PC-9 (cell line): ENCODE measurements around the gene IFNB1. TPM values are rescaled to one million over a fixed set of nuclear protein-coding genes. Genes with fewer than 3 reads are reported as not detected.

Experiments used
- BruUV-seq: library from RNA; stranded (reverse); fragments of 400-500 nt; replicated peaks from 2 replicates; lab custom pipeline; 2021; lab: Mats Ljungman, UMichigan
- CTCF ChIA-PET: fragments of 300-600 bp; sonication (Branson Sonifier 250); formaldehyde crosslinking; loops from one replicate; lab custom pipeline; 2022; ENCODE audit warnings: antibody characterized with exemption; lab: Charles Lee
- POLR2A ChIA-PET: fragments of 300-600 bp; sonication (Branson Sonifier 250); formaldehyde crosslinking; loops from one replicate; lab custom pipeline; 2022; ENCODE audit warnings: antibody characterized with exemption; ENCODE audit not compliant: unreplicated experiment; lab: Charles Lee
- DNase-seq, 2 experiments: peaks; one replicate each; pipeline versions ENCODE4 v3.0.0 to v3.0.0-alpha.2; 2015 to 2022; ENCODE audit warnings: mixed read lengths in 1 of 2
- H2AFZ ChIP-seq: fragments of 200-600 bp; sonication (generic); 2 replicates; pipeline ENCODE4 v1.8.1; 2017; ENCODE audit warnings: antibody characterized with exemption
- H3F3A ChIP-seq: fragments of 200-600 bp; sonication (generic); 2 replicates; pipeline ENCODE4 v1.8.1; 2017; ENCODE audit warnings: antibody characterized with exemption, mild to moderate bottlenecking, low read depth; ENCODE audit not compliant: insufficient read depth
- H3K27ac ChIP-seq: fragments of 200-600 bp; sonication (generic); 2 replicates; pipeline ENCODE4 v1.6.1; 2016; ENCODE audit warnings: mixed run types
- H3K27me3 ChIP-seq: fragments of 200-600 bp; sonication (generic); 2 replicates; pipeline ENCODE4 v1.6.1; 2016; ENCODE audit warnings: low read depth, mixed run types; ENCODE audit not compliant: insufficient read depth
- H3K36me3 ChIP-seq: fragments of 200-600 bp; sonication (generic); 2 replicates; pipeline ENCODE4 v1.6.1; 2016; ENCODE audit warnings: low read depth, mixed run types
- H3K4me1 ChIP-seq: fragments of 200-600 bp; sonication (generic); replicated peaks from 2 replicates; pipeline ENCODE4 v1.6.1; 2016; ENCODE audit warnings: mixed run types; ENCODE audit not compliant: insufficient read depth
- H3K4me2 ChIP-seq: fragments of 200-600 bp; sonication (generic); 2 replicates; pipeline ENCODE4 v1.6.1; 2017; ENCODE audit warnings: mixed run types
- H3K4me3 ChIP-seq: fragments of 200-600 bp; sonication (generic); 2 replicates; pipeline ENCODE4 v1.6.1; 2016; ENCODE audit warnings: mixed run types
- H3K79me2 ChIP-seq: fragments of 200-600 bp; sonication (generic); 2 replicates; pipeline ENCODE4 v1.6.1; 2017; ENCODE audit warnings: low read depth, mixed run types
- H3K9me2 ChIP-seq: fragments of 200-600 bp; sonication (generic); 2 replicates; pipeline ENCODE4 v1.8.1; 2017; ENCODE audit warnings: mild to moderate bottlenecking; ENCODE audit not compliant: insufficient read depth
- H3K9me3 ChIP-seq: fragments of 200-600 bp; sonication (generic); 2 replicates; pipeline ENCODE4 v1.8.1; 2016; ENCODE audit warnings: low read depth; ENCODE audit not compliant: insufficient read depth
- H4K20me1 ChIP-seq: fragments of 200-600 bp; sonication (generic); 2 replicates; pipeline ENCODE4 v1.8.1; 2017; ENCODE audit not compliant: insufficient read depth
- CTCF ChIP-seq: fragments of 200-600 bp; sonication (generic); conservative IDR thresholded peaks from 2 replicates; pipeline ENCODE4 v1.6.1; 2017; ENCODE audit warnings: mixed run types, antibody characterized with exemption, mild to moderate bottlenecking, moderate library complexity
- EZH2 ChIP-seq: fragments of 200-600 bp; sonication (generic); IDR thresholded peaks from 2 replicates; pipeline ENCODE4 v1.8.0; 2017; ENCODE audit warnings: antibody characterized with exemption, low read depth
- intact Hi-C: fragments of 100-400 bp; cut with micrococcal nuclease; formaldehyde crosslinking; loops from one replicate; pipeline ENCODE4 v1.10.0; 2022; ENCODE audit not compliant: unreplicated experiment
- total RNA-seq: library from RNA; stranded (reverse); gene quantifications from 2 replicates; pipeline ENCODE4 v1.2.3, GENCODE V29; 2021

The IFNB1 gene
- total RNA-seq, 1 experiment from 2014 or later, result not detected

- Histone ChIP-seq H2AFZ (no peak overlapping the region), H3K79me2 (no peaks in the 10 kb centered on the region), H3K36me3 (no peaks in the 10 kb centered on the region), H4K20me1 (no peaks in the 10 kb centered on the region), H3K4me1 (no peaks in the 10 kb centered on the region), H3F3A (no peaks in the 10 kb centered on the region), H3K4me2 (no peak overlapping the region), H3K27ac (no peak overlapping the region), H3K27me3 (no peaks in the 10 kb centered on the region), H3K9me2 (no peaks in the 10 kb centered on the region), H3K4me3 (no peak overlapping the region), H3K9me3 (no peaks in the 10 kb centered on the region)
- no peak for TF ChIP-seq EZH2
- intact Hi-C loops, result no loop called here
- POLR2A ChIA-PET, result no interaction called here
- DNase-seq, result no peak
- no TSS peak for BruUV-seq
- CTCF ChIA-PET, result no interaction called here
Measured at GRCh38 chr9:21082671-21083070, 4.9 kb upstream of the IFNB1 start.

DNA sequence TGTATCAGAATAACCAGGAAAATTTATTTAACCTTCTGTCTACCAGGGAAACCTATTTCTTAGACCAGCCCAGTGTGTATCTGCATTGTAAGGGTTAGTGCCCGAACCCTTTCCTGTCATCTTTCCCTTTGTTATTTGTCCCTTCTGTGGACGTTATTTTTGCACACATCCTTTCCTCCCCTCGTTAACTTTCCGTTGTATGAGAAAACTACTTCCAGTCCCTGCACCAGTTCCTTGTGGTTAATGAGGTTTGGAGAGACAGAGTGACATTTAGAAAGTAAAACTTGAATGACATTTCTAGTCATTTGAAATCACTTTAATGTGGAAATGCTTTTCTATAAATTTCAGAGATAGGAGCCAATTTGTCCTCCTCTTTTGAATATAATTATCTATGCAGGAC lies 4.3 kb upstream of the IFNB1 start:
- H3K4me1 ChIP-seq, result no peaks in the 10 kb centered on the region
- POLR2A ChIA-PET, result no interaction called here
- H3K4me2 ChIP-seq, result no peak overlapping the region
- no peak overlapping the region for H2AFZ ChIP-seq
- no peaks in the 10 kb centered on the region for H3K36me3 ChIP-seq
- H3K27ac ChIP-seq, result no peak overlapping the region
- no peaks in the 10 kb centered on the region for H3F3A ChIP-seq
- no peaks in the 10 kb centered on the region for H3K9me3 ChIP-seq
- H3K27me3 ChIP-seq, result no peaks in the 10 kb centered on the region
- CTCF ChIA-PET, result no interaction called here
- no peak for DNase-seq
- H4K20me1 ChIP-seq, result no peaks in the 10 kb centered on the region
- no peaks in the 10 kb centered on the region for H3K79me2 ChIP-seq
- intact Hi-C loops, result no loop called here
- H3K9me2 ChIP-seq, result no peaks in the 10 kb centered on the region
- no peak overlapping the region for H3K4me3 ChIP-seq
- TF ChIP-seq CTCF, result no peak
- no peak for TF ChIP-seq EZH2
- BruUV-seq, result no TSS peak

GRCh38 chr9:21081451-21081850 lies 3.7 kb upstream of the IFNB1 start:
- no peaks in the 10 kb centered on the region for H4K20me1 ChIP-seq
- H3K4me3 ChIP-seq, result no peak overlapping the region
- BruUV-seq, result no TSS peak
- H3F3A ChIP-seq, result no peaks in the 10 kb centered on the region
- POLR2A ChIA-PET, result no interaction called here
- H3K36me3 ChIP-seq, result no peaks in the 10 kb centered on the region
- no peaks in the 10 kb centered on the region for H3K4me1 ChIP-seq
- CTCF ChIA-PET, result no interaction called here
- H3K4me2 ChIP-seq, result no peak overlapping the region
- TF ChIP-seq CTCF, result no peak
- TF ChIP-seq EZH2, result no peak
- H2AFZ ChIP-seq, result no peak overlapping the region
- intact Hi-C loops, result no loop called here
- H3K9me2 ChIP-seq, result no peaks in the 10 kb centered on the region
- H3K79me2 ChIP-seq, result no peaks in the 10 kb centered on the region
- H3K27me3 ChIP-seq, result no peaks in the 10 kb centered on the region
- DNase-seq, result no peak
- H3K27ac ChIP-seq, result no peak overlapping the region
- no peaks in the 10 kb centered on the region for H3K9me3 ChIP-seq

DNA sequence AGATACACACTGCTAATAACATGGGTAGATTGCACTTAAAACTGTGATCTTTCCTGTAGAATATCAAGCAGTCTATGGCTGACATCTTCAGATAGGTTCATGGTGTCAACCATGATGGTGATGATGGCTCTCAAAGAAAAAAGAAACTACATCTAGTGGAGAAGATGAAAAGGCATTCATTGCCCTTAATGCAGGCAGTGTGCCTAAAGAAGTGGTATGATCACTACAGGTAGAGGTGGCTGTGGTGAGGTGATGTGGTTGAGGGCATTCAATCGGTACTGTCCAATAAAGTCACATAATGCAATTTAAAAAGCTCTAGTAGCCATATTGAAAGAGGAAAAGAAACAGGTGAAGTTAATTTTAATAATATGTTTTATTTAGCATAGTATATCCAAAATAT lies 3.1 kb upstream of the IFNB1 start:
- no peak overlapping the region for H3K4me3 ChIP-seq
- no peak overlapping the region for H2AFZ ChIP-seq
- intact Hi-C loops, result no loop called here
- no peaks in the 10 kb centered on the region for H4K20me1 ChIP-seq
- TF ChIP-seq EZH2 (no peak), CTCF (no peak)
- no TSS peak for BruUV-seq
- no peaks in the 10 kb centered on the region for H3K4me1 ChIP-seq
- no peaks in the 10 kb centered on the region for H3K36me3 ChIP-seq
- no peak overlapping the region for H3K4me2 ChIP-seq
- POLR2A ChIA-PET, result no interaction called here
- H3K27ac ChIP-seq, result no peak overlapping the region
- no peak for DNase-seq
- no peaks in the 10 kb centered on the region for H3K9me2 ChIP-seq
- H3K79me2 ChIP-seq, result no peaks in the 10 kb centered on the region
- H3K27me3 ChIP-seq, result no peaks in the 10 kb centered on the region
- CTCF ChIA-PET, result no interaction called here
- no peaks in the 10 kb centered on the region for H3F3A ChIP-seq
- H3K9me3 ChIP-seq, result no peaks in the 10 kb centered on the region
